Psoas muscle (tissue), 8 donors: ENCODE data around the gene SKA1. TPM values are rescaled to one million over a fixed set of nuclear protein-coding genes. Genes with fewer than 3 reads are reported as not detected.

ENCODE experiments used
- ATAC-seq, 4 donors: fragments of 200-7000 bp; cut with Tn5 transposase; one replicate each; pipeline ENCODE4 v1.9.1; 2020; ENCODE audit warnings: moderate library complexity in 3 of 4, mild to moderate bottlenecking in 2 of 4
- DNase-seq, 2 donors: peaks; one replicate each; pipeline ENCODE4 v3.0.0-alpha.2; 2020
- H3K27ac ChIP-seq: fragments of 200-600 bp; one replicate; pipeline ENCODE4 v1.8.0; 2022
- H3K27me3 ChIP-seq, 3 donors: fragments of 200-600 bp in 1 of 3; one replicate each; pipeline versions ENCODE4 v1.6.1 to v1.8.0; 2013 to 2022; ENCODE audit warnings: low read length in 2 of 3, mild to moderate bottlenecking in 2 of 3, moderate library complexity in 1 of 3; ENCODE audit not compliant: insufficient read depth in 3 of 3
- H3K36me3 ChIP-seq, 2 donors: fragments of 200-600 bp in 1 of 2; one replicate each; pipeline versions ENCODE4 v1.6.1 to v1.8.0; 2013 to 2022; ENCODE audit warnings: low read depth in 1 of 2, mild to moderate bottlenecking in 1 of 2, moderate library complexity in 1 of 2; ENCODE audit not compliant: insufficient read depth in 1 of 2
- H3K4me1 ChIP-seq: fragments of 200-600 bp; one replicate; pipeline ENCODE4 v1.8.0; 2022
- H3K4me3 ChIP-seq: fragments of 200-600 bp; one replicate; pipeline ENCODE4 v1.8.0; 2022; ENCODE audit warnings: mild to moderate bottlenecking
- H3K9me3 ChIP-seq: fragments of 200-600 bp; one replicate; pipeline ENCODE4 v1.8.0; 2022
- CTCF ChIP-seq: fragments of 200-600 bp; IDR thresholded peaks from one replicate; pipeline ENCODE4 v1.8.0; 2022; ENCODE audit warnings: antibody characterized with exemption
- WGBS, 3 donors: extraction: QIAGEN DNeasy Blood & Tissue Kit; methylation state at CpG; one replicate each; pipeline versions ENCODE4 v1.1.6 to v1.1.7; 2013; 5-methylcytosine and 5-hydroxymethylcytosine counted together
- intact Hi-C, 2 donors: fragments of 100-400 bp; cut with DNase I; formaldehyde crosslinking; loops; one replicate each; pipeline versions ENCODE4 v1.11.0 to v1.14.2; 2022
- polyA plus RNA-seq, 3 donors: library from polyadenylated mRNA; stranded (reverse); fragments of 200-250 nt; gene quantifications; one replicate each; pipeline ENCODE4 v1.2.3, GENCODE V29; 2013
- total RNA-seq, 4 donors: library from RNA; stranded (reverse); fragmentation: NEBNext Ultra II Directional in 2 of 4; extraction: Animal tissue kit (Norgen Biotek cat#: 25700) in 2 of 4; gene quantifications; one replicate each; pipeline versions ENCODE4 v1.2.1 to v1.2.4, GENCODE V29; 2021 to 2023
- donor health status: healthy with polysubstance abuse.
- donor health status: DM: no; HTN: no; CAD: no; lungs with moderate emphysema.
- donor health status: Bipolar disorder and iron deficiency.
- donor health status: healthy.
- donor health status: DM: yes; HTN: yes; CAD: no.
- donor health status: DM: no; HTN: no; CAD: no.
- donor health status: DM: no; HTN: no; CAD: no.
- donor health status: DM: yes; HTN: yes; CAD: no.

The SKA1 gene
- total and polyA plus RNA-seq, 7 donors: 0.10 to 0.19 (median 0.11) TPM; not detected in 4

GRCh38 chr18:50350699-50351098 lies 24.1 kb upstream of the SKA1 start:
- H3K4me1 ChIP-seq: no peaks in the 10 kb centered on the region
- WGBS, 3 donors: 79 to 87% (median 80%) methylated on average over 2 of the region's 2 CpGs
- DNase-seq (no peak), ATAC-seq (no peak)
- no peak overlapping the region for H3K4me3 ChIP-seq
- intact Hi-C loops: no loop called here
- H3K27ac ChIP-seq: no peak overlapping the region
- TF ChIP-seq CTCF: no peak
- no peaks in the 10 kb centered on the region for H3K36me3 ChIP-seq
- H3K27me3 ChIP-seq: peaks cover 0 to 15% (median 11%) of the 10 kb centered on the region in 3 donors
- H3K9me3 ChIP-seq: no peaks in the 10 kb centered on the region

GRCh38 chr18:50356036-50356945 lies 18.6 kb upstream of the SKA1 start:
- intact Hi-C loops: loop anchor here in 1 of 2 donors (5.0 kb wide), 3 partner anchors 139 to 409 kb away; no protein-coding TSS in a partner anchor
- H3K4me1 ChIP-seq: no peaks in the 10 kb centered on the region
- no peak overlapping the region for H3K27ac ChIP-seq
- no peaks in the 10 kb centered on the region for H3K9me3 ChIP-seq
- 27 to 34% (median 34%) methylated on average over 4 of the region's 4 CpGs for WGBS, 3 donors
- no peak for DNase-seq
- H3K4me3 ChIP-seq: no peak overlapping the region
- H3K36me3 ChIP-seq: no peaks in the 10 kb centered on the region
- peaks cover 0 to 13% (median 9%) of the 10 kb centered on the region in 3 donors for H3K27me3 ChIP-seq
- TF ChIP-seq CTCF: no peak
- no peak for ATAC-seq

- Histone ChIP-seq H3K4me3 (no peak overlapping the region), H3K9me3 (no peaks in the 10 kb centered on the region), H3K27me3 (peaks cover 0 to 5% (median 0%) of the 10 kb centered on the region in 3 donors), H3K36me3 (no peaks in the 10 kb centered on the region), H3K27ac (no peak overlapping the region), H3K4me1 (no peaks in the 10 kb centered on the region)
- TF ChIP-seq CTCF: no peak
- no peak for ATAC-seq
- no peak for DNase-seq
- intact Hi-C loops: loop anchor here in 1 of 2 donors (5.0 kb wide), 3 partner anchors 142 to 412 kb away; no protein-coding TSS in a partner anchor
- 6 to 11% (median 7%) methylated on average over 1 of the region's 1 CpG for WGBS, 3 donors
Measured at GRCh38 chr18:50358844-50359243, 16.0 kb upstream of the SKA1 start.

- H3K4me3 ChIP-seq: no peak overlapping the region
- intact Hi-C loops: loop anchor here in 1 of 2 donors (2.0 to 5.0 kb wide), 4 partner anchors 25 to 413 kb away; no protein-coding TSS in a partner anchor
- no peak for TF ChIP-seq CTCF
- H3K27ac ChIP-seq: no peak overlapping the region
- no peaks in the 10 kb centered on the region for H3K27me3 ChIP-seq
- ATAC-seq (no peak), DNase-seq (no peak)
- 74 to 78% (median 74%) methylated on average over 2 of the region's 2 CpGs for WGBS, 3 donors
- no peaks in the 10 kb centered on the region for H3K9me3 ChIP-seq
- no peaks in the 10 kb centered on the region for H3K36me3 ChIP-seq
- H3K4me1 ChIP-seq: no peaks in the 10 kb centered on the region
Measured at GRCh38 chr18:50359806-50360205, 15.0 kb upstream of the SKA1 start.
